AG20443 (cell line): Measurements from ENCODE around the gene STXBP5.

Experiments used
- DNase-seq: peaks from one replicate; pipeline ENCODE4 v3.0.0; 2012; ENCODE audit warnings: low spot score, mixed read lengths

The STXBP5 gene

DNA sequence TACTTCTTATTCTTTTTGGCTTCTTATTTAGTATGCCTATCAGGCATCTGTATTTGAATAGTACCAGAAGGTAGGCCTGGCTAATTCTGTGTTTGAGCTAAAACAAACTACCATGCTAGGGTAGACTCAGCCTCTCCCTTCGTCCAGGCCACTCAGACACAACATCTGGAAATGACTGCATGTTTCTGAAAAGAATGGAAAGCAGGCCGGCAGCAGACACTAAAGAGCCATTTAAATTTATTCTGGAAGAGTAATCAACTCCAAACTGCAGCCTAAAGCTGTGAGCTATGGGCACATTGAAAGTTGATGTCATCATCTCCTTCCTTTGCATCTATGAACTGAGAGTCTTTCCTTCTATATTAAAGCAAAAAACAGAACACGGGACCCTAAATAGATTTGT, 233.4 kb downstream of the STXBP5 start:
- DNase-seq, result no peak

- DNase-seq, result no peak
Observed at GRCh38 chr6:147438758-147439528, 234.7 kb downstream of the STXBP5 start.
